ENCODE measurements around the gene ZNF19.
"Not testable (repeated sequence)": the region's sequence is repeated elsewhere in the genome, so short reads cannot be mapped to it uniquely, and the experiment has no call there.

The ZNF19 gene
- 2.8 reads per million, percentile 9 among the genes with 10 or more reads in this experiment for total RNA-seq

DNA sequence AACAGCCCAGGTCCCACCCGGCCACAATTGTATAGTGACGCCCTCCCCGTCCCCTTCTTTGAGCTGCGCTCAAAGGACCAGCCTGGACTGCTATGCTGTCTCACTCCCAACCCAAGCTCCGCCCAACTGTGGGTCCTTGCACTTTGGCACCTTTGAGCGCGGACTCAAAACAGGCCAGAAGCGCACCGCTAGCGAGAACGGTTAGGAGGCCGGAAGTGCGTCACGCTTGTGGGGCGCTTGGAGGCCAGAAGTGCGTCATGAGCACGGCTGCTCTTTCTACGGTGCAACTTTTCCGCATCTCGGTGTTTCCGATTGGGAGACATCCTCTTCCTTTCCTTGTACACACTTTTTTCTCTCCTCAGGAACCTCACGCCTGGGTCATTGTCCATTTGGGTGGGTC lies at the start of gene ZNF19:
ZNF19 (minus strand) TSS at position 203 of the 400 bp plus-strand sequence. CDS start 7,210 bp downstream, outside the sequence.
- no peak for DNase-seq

DNA sequence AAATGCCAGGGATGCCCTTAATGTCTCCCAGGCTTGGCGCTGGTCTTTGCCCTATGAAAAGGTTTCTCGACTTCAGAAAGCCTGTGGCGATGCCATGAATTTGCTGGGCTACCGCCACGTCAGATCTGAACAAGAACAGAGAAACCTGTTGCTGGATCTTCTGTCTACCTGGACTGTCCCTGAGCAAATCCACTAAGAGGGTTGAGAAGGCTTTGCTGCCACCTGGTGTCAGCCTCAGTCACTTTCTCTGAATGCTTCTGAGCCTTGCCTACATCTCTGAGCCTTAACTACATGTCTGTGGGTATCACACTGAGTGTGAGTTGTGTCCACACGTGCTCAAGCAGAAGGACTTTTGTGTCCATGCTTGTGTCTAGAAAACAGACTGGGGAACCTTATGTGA lies 48.5 kb upstream of the ZNF19 start:
- peak; percentile 3 for DNase-seq

DNA sequence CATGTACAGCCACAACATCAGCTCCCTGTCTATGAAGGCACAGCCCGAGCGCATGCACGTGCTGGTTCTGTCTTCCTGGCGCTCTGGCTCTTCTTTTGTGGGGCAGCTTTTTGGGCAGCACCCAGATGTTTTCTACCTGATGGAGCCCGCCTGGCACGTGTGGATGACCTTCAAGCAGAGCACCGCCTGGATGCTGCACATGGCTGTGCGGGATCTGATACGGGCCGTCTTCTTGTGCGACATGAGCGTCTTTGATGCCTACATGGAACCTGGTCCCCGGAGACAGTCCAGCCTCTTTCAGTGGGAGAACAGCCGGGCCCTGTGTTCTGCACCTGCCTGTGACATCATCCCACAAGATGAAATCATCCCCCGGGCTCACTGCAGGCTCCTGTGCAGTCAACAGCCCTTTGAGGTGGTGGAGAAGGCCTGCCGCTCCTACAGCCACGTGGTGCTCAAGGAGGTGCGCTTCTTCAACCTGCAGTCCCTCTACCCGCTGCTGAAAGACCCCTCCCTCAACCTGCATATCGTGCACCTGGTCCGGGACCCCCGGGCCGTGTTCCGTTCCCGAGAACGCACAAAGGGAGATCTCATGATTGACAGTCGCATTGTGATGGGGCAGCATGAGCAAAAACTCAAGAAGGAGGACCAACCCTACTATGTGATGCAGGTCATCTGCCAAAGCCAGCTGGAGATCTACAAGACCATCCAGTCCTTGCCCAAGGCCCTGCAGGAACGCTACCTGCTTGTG lies 47.8 kb upstream of the ZNF19 start:
- DNase-seq, result no peak

DNA sequence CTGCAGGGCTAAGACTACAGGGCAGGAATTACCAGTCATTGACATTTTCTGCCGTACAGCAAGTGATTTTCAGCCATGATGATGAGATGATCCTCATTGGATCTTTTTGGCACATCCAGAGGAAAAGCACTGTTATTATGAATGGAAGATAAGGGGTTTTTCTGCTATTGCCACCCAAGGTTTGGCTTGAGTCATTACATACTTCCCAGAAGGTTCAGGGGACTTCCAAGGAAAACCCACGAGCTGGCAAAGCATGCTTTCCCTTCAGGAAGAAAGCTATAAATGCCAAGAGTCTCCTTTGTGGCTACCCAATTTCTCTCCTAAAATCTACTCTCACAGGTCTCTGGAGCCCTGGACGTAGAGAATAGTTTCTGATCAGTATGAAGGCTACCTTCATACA lies 43.2 kb upstream of the ZNF19 start:
- no peak for DNase-seq

DNA sequence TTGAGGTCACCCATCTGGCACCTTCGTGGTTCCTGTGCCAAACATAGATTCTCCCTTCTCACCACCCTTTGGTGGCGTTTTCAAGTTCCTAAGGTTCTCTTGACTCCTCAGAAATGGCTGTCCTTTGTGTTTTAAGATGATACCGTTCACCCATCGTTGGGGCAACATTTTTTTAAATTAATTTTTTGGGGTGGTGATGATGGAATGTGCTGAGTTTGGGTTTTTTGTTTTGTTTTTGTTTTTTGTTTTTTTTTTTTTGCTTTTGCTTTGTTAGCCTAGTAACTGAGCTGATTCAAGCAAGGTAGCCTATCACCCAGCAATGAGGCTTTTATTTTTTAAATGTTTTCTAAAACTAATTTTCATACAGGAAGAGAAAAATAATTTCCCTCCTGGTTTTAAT lies 39.7 kb upstream of the ZNF19 start:
- DNase-seq, result no peak

DNA sequence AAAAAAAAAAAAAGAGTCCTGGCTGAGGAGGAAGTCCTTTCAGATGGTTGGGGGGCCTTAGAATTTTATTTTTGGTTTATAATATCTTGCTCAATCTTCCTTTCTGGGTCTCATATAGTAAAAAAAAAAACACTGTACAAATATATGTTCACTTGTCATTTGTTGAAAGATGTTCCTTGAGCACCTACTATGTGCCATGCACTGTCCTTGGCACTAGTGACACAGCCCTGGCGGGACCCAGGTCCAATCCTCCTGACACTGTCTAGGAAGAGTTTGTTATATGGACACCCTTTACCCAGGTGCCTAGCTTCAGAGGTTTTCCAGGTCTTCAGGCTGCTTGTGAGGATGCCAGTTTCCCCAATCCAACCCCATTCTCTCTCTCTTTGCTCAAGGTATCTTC lies 39.1 kb upstream of the ZNF19 start:
- DNase-seq, result no peak

DNA sequence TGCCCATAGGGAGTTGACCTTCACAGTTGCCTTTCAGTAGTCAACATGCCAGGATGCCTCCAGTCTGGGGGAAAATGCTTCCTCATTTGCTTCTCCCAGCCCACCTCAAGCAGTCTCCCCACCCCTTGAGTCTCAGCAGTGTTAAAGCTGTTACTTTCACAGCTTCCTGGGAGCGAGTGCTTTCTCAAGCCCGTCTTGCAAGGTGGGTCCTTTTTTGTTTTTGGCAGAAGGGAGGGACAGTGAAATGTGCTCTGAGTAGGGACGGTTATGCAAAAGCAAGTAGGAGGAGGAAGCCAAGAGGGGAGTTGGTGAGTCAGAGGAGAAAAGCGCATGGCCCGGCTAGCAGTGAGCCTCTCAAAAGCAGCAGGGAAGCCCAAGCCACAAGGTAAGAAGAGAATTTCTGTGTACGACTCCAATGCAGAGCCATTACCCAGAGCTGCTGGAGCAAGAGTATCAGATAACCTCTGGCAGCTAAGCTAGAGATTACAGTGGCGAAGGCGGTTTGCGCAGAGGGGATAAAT lies 37.0 kb upstream of the ZNF19 start, which contains the start of gene CHST4:
CHST4 (plus strand) TSS at position 316 of the 521 bp plus-strand sequence. CDS start 10,252 bp downstream, outside the sequence.
- DNase-seq, result no peak

DNA sequence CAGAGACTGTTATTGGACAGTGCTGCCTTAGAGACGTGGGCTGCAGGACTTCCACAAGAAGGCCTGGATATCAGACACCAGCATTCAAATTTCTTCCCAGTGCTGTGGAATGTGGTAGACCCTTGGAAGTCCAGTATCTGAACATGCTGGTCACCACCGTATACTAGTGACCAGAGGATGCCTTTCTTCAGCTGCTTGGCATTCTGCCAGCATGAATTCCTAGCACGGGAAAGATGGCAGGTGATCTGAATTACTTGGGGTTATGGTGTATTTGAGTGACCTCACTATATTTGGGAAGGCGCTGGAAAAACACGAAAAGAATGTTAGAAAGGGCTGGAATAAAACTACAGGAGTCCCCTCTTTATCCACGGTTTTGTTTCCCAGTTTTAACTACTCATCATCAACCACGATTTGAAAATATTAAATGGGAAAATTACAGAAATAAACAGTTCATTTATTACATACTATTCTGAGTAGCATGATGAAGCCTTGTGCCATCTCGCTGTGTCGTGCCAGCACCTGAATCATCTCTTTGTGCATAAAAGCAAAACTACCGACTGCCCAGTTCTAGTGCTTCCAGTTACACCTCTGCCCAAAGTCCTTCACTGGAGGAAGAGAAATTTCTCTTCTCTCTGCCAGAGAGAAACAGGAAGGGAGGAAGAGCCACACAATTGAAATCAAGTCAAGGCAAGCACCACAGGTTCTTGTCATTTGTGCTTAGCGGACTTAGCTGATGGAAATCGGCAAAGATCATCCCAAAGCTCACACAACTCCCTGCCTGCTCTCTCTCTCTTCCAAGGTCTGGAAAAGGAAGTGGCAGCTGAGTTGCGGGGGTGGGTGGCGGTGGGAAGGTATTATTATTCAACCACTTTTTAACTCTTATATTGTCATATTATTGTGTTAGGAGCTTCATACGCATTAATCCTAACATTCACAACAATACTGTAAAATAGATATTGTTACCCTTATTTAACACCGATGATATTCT lies 35.7 kb upstream of the ZNF19 start:
- no peak for DNase-seq

DNA sequence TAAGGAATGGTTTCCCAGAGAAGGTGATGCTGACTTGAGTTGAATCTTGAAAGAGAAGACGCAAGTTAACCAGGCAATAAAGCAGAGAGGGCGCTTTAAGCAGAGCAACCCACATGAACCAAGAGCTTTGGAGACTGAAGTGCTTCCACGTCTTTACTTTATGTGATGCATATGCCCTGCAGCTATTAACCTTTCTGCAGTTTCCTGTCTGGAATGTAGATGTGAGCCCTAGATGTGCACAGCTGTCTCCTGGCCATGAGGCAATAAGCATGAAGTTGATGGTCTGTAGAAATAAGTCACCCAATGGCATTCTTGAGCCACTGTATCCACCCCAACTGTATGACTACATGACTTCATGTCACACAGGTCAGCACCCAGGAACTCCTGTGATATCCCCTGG lies 31.4 kb upstream of the ZNF19 start:
- DNase-seq, result no peak

DNA sequence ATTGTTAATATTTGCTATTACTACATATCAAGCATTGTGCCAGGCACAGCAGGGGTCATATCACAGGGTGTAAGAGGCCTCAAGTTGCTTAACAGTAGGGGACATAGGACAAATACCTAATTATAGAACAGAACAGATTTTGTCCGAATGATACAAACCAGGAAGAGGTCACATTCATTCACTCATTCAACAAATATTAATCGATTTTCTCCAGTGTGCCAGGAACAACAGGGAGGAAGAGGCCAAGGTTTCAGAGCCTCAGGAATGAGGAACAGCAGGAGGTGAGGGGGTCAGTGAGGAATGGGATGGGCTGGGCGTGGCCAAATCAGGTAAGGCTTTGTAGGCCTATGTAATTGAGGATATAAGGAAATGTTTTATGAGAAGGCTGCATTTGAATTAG lies 25.9 kb upstream of the ZNF19 start:
- DNase-seq, result no peak

DNA sequence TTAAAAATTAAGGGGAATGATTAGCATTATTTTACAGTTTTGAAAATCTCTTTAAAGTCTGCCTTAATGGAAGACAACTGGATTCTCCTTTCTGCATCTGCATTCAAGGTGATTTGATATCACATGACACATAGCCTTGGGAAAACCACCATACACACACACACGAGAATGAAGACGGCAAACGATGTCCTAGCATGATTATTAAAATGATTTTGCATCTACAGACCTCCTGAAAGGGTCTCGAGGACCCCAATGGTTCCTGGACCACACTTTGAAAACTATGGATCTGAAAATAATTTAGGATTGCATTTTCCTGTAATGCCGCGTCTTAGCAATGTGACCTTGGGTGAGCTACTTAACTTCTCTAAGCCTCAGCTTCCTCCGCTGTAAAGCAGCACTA lies 25.4 kb upstream of the ZNF19 start:
- DNase-seq, result no peak

DNA sequence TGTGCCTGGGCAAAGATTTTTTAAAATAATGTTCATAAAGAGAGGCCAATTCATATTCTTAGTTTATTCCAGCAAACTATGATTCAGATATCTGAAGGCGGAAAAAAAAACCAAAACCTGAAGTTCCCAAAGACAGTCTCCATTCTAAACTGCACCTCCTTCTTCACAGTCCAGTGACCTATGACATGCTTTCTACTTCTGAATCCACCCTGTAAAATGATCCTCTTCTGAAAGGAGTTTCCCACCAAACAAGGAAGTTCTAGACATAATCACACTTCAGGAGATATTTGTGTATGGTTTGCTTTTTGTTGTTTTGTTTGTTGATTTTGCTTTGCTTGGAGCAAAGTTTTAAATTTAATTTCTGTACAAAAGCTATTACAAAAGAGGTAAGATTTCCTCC lies 24.2 kb upstream of the ZNF19 start:
- no peak for DNase-seq

DNA sequence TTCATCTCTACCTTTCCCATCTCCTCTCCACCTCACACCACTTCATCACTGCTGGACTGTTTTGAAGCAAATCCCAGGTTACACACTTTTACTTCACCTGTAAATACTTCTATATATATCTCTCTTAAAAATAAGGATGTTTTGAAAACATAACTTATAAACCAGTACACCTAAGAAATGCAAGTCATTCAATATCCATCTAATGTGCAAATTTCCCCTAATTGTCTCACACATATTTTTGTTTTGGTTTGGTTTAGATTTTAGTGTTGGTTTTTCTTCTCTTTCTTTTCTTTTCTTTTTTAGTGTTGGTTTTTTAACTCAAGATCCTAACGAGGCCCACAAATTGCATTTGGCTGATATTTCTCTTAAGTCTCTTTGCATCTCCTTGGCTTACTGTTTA lies 17.9 kb upstream of the ZNF19 start:
- DNase-seq, result no peak

DNA sequence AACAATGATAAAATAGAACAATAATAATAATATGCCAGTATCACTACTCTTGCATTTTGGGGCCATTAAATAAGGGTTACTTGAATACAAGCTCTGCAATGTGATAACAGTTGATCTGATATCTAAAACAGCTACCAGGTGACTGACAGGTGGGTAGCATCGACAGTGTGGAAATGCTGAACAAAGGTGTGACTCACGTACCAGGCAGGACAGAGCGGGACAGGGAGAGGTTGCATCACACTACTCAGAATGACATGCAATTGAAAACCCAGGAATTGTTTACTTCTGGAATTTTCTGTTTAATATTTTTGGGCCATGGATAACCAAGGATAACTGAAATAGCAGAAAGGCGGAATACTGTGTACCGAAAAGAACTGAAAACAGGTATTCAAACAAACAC lies 15.8 kb upstream of the ZNF19 start:
- no peak for DNase-seq

DNA sequence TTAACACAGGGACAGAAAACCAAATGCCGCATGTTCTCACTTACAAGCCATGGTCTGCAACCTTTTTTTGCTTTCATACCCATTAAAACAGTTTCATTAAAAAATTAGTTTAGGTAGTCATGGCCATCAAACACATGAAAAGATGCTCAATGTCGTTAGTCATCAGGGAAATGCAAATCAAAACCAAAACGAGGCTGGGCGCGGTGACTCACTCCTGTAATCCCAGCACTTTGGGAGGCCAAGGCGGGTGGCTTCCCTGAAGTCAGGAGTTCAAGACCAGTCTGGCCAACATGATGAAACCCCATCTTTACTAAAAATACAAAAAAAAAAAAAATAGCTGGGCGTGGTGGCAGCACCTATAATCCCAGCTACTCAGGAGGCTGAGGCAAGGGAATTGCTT lies 14.9 kb upstream of the ZNF19 start:
- not testable (repeated sequence) for DNase-seq

DNA sequence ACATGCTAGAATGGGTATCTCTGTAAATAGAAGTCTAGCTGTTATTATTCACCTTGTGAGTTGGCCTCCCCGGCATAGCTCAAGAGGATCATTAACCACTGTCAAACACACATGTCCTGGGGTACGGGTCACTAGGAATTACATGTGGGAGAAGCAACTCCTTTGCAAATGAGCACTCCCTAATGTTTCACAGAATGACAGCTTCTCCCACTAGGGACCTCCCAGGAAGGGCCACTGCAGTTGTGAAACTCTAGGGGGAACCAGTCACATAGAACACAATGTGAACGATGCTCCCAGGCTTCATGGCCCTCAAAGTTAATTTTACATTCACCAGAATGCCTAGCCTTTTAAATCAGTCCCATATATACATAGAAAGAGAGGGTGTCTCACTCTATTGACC lies 12.4 kb upstream of the ZNF19 start:
- no peak for DNase-seq

DNA sequence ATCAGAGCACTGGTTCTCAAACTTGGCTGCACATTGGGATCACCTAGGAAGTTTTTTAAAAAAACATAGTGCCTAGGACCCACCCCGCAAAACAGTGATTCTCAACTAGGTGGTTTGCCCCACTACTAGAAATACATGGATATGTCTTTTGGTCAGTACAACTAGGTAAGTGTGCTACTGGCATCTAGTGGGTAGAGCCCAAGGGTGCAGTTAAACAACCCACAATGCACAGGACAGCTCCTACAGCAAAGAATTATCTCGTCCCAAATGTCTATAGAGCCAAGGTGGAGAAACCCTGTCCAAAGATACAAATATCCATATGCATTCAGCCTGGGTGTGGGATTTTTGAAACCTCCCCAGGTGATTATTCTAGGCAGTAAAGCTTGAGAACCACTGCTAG lies 11.8 kb upstream of the ZNF19 start:
- DNase-seq, result no peak

DNA sequence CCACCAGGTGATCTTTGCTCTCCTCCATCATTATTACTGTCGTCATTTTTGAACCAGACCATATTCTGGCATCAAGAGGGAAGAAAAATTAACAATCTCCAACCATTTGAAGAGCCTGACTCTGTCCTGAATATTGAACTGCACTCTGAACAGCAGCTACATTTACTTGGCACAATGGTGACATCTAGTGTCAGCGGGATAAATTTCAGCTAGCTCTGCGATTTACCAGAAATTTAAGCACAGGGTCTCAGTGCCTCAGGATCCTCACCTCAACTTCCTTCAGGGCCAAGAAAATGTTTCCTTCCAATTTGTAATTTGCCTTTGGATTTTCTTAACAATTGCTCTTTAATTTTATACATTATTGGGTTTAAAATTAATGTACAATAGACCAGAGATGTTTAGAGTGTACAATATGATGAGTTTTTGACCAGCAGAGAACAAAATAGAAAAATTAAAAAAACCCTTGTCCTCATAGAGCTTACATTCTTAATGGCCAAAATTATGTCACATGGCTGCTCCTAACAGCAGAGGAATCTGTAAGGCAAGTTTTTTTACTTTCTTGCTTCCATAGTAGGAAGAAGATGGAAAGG lies 10.7 kb upstream of the ZNF19 start:
- peak; percentile 43 for DNase-seq

DNA sequence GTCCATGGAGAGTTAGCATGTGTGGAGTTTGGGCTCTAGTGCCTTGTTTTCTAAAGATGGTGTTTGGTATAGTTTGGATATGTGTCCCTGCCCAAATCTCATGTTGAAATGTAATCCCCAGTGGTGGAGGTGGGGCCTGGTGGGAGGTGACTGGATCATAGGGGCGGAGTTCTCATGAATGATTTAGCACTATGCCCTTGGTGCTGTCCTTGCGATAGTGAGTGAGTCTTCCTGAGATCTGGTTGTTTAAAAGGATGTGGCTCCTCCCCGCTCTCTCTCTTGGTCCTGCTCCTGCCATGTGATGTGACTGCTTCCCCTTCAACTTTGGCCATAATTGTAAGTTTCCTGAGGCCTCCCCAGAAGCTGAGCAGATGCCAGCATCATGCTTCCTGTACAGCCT lies 8.9 kb upstream of the ZNF19 start:
- DNase-seq, result no peak

DNA sequence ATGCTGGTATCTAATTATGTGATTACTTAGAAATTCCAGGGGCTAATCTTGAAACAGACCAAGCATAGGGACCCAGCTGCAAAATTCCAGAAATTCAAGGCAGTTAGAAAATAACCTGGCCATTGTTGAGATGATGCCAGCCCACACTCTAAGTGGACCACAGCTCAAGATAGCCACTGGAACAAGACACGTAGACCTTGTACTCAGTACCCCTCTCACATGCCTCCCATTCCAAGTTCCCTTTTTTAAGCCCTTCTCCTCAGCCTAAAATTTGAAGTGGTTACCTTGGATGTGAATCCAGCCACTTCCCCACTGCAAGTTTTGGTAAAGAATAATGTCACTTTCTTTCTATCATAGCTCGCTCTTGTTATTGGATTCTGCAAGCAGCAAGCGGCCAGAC lies 4.1 kb upstream of the ZNF19 start:
- DNase-seq, result no peak

DNA sequence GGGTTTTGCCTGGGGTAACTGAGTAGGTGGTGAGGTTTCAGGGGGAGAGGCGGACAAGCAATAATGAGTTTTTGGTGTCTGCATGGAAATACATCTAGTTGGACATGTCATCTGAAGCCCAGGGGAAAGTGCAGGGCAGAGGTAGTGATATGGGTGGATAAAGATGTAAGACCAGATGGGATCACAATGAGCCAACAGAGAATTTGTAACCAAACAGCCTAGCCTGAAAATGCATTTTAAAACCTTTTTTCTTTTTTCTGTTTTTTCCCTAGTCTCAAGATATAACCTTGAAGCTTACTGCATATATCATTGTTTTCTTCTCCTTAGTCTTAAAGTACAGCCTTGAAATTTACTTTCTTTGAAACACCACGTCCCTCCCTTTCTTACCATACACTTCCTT lies 3.7 kb upstream of the ZNF19 start:
- DNase-seq, result no peak

DNA sequence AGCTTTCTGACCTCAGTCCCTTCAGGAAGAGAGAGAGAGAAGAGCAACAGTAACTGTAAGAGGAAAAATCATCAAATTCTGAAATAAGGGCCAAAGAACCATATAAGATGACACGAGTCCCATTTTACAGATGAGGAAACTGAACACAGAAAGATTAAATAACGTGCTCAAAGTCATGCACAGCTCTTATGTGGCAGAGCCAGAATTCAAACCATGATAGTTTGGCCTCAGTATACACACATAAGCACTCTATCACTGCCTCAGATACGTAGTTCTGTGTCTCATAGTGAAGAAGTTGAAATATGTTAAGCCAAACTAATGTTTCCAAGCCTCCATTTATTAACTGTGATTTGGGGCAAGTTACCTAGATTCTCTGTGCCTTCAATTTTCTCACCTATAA lies 1.9 kb upstream of the ZNF19 start:
- DNase-seq, result no peak

DNA sequence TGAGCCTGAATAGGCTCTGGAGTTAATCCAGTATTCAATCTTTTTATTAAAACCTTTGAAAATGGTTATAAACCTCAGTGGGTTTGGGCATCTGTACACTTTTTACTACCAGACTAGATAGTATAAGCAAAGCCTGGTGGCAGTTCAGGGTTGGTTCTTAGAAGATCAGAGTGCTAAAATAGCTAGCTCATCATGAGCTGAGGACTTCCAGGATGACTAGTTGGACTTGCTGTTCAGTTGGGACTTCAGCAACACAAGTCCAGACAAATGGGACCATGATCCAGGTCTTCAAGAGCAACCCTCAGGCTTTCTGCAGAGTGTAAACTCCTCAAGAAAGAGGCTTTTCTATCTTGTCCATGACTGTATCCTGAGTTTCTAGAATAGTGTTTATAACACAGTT lies 1.2 kb upstream of the ZNF19 start:
- no peak for DNase-seq
